DND-41 (cell line): ENCODE data around the gene NKAIN4.

Experiments used
- EZH2 ChIP-seq: IDR thresholded peaks from 3 replicates; pipeline ENCODE4 v1.6.1; 2012; ENCODE audit warnings: borderline replicate concordance, low read depth, mild to moderate bottlenecking, moderate library complexity, low read length, inconsistent platforms; ENCODE audit not compliant: severe bottlenecking
- TF ChIP-seq, protein P1 (sequence below): IDR thresholded peaks from 2 replicates; pipeline ENCODE4 v1.5.1; 2012; ENCODE audit warnings: borderline replicate concordance, low read length, moderate library complexity, mild to moderate bottlenecking; ENCODE audit not compliant: poor library complexity, severe bottlenecking; ENCODE audit errors: extremely low read depth

DNA sequence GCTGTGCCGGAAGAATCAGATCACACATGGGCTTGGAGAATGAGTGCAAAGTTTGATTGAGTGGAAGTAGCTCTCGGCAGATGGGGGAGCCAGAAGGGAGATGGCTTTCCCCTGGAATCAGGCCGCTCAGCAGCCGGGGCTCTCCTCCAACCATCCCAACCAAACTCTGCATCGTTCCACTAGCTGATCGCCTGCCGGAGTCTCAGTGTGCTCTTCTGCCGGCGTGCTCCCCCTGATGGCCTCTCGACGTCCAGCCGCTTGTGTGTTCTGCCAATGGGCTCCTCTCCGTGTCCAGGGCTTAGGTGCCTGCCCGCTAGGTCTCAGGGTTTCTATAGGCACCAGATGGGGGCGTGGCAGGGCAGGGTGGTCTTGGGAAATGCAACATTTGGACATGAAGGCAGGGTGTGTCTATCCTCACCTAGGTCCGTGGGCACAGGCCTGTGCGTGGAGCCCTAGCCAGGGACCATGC is 23.4 kb downstream of the NKAIN4 start:
- no peak for TF ChIP-seq EZH2
- TF ChIP-seq, protein P1, sequence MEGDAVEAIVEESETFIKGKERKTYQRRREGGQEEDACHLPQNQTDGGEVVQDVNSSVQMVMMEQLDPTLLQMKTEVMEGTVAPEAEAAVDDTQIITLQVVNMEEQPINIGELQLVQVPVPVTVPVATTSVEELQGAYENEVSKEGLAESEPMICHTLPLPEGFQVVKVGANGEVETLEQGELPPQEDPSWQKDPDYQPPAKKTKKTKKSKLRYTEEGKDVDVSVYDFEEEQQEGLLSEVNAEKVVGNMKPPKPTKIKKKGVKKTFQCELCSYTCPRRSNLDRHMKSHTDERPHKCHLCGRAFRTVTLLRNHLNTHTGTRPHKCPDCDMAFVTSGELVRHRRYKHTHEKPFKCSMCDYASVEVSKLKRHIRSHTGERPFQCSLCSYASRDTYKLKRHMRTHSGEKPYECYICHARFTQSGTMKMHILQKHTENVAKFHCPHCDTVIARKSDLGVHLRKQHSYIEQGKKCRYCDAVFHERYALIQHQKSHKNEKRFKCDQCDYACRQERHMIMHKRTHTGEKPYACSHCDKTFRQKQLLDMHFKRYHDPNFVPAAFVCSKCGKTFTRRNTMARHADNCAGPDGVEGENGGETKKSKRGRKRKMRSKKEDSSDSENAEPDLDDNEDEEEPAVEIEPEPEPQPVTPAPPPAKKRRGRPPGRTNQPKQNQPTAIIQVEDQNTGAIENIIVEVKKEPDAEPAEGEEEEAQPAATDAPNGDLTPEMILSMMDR: no peak
